Heart left ventricle (tissue), 13 donors: Measurements from ENCODE around the gene NDUFB5.

Source experiments
- CTCF ChIP-seq, 12 donors: fragments of 200-600 bp; sonication (generic) in 4 of 12; IDR thresholded peaks; one replicate each; pipeline versions ENCODE4 v1.5.0 to v1.8.0; 2018 to 2022; ENCODE audit warnings: antibody characterized with exemption in 12 of 12, mild to moderate bottlenecking in 5 of 12
- POLR2A ChIP-seq, 2 donors: fragments of 450-650 bp; IDR thresholded peaks; one replicate each; pipeline ENCODE4 v1.6.1; 2017; ENCODE audit warnings: antibody characterized with exemption in 2 of 2, mild to moderate bottlenecking in 2 of 2, moderate library complexity in 2 of 2
- donor health status: ischemic (EF 13 %, LVEDD 7.1; RV severe dilation, severe dysfunction).
- donor health status: DM: no; HTN: yes; CAD: no.
- donor health status: DM: no; HTN: no; CAD: no.
- donor health status: ischemic (EF 25% LVEDD 6.9; RV normal size, moderate dysfunction).
- donor health status: ischemic (EF 25% LVEDD 5.7; RV mildly dilated, moderate dysfunction).
- donor health status: ischemic (EF 35%, LVEDD 5.7; RV mildly dilated, moderate dysfunction).
- donor health status: nonischemic (EF 11% LVEDD 7.7; RV severe dilation, severe dysfunction).
- donor health status: DM: yes; HTN: yes; CAD: no.
- donor health status: PGD.
- donor health status: ischemic (EF 29% LVEDD 5.4; RV normal size, mild dysfunction).
- donor health status: nonischemic (EF 23%, LVEDD 6.1; RV moderate dilation, normal function).

DNA sequence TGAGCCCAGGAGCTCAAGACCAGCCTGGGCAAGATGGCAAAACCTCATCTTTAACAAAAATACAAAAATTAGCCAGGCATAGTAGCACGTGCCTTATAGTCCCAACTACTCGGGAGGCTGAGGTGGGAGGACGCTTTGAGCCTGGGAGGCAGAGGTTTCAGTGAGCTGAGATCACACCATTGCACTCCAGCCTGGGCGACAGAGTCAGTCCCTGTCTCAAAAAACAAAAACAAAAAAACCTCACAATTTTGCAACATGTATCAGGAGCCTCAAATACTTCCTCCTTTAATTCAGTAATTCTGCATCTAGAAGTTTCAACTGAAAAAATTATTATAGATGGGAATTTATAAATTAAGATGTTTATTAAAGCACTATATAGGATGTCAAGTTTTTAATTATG lies 1.3 kb upstream of the NDUFB5 start:
- TF ChIP-seq POLR2A (IDR thresholded peaks at IDR 0.05) (no peak), CTCF (IDR thresholded peaks at IDR 0.05) (no peak)
